ENCODE measurements around the gene MFN2.
"Not testable (repeated sequence)": the region's sequence is repeated elsewhere in the genome, so short reads cannot be mapped to it uniquely, and the experiment has no call there.

The MFN2 gene

DNA sequence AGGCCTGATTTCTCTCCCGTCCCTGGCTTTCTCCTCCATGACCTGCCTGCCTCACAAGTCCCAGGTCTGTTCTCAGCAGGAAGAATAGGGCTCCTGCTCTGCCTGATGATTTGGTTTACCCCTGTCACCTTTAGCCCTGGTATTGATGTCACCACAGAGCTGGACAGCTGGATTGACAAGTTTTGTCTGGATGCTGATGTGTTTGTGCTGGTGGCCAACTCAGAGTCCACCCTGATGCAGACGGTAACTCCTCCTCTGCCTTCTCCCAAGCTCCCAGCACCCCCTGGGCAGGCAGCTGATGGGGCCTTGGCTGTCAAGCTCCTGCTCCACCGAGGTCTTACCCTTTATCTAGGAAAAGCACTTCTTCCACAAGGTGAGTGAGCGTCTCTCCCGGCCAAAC is 18.4 kb downstream of the MFN2 start:
- DNase-seq (ENCODE audit: low read depth in 2 of 2): no peak

DNA sequence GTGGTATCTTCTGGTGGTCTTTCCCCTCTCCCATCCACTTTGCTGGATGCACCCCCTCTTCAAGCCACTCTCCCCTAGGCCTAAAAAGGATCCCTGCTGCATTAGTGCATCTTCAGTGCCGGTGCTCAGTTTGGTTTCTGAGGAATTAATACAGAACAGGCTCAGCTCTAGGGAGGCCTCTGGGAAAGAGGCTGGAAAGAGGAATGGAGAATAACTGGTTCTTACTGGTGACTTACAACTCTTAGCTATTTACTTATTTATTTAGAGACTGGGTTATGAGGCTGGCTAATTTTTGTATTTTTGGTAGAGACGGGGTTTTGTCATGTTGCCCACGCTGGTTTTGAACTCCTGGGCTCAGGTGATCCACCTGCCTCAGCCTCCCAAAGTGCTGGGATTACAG is 19.0 kb downstream of the MFN2 start:
- DNase-seq (ENCODE audit: low read depth in 2 of 2): no peak

DNA sequence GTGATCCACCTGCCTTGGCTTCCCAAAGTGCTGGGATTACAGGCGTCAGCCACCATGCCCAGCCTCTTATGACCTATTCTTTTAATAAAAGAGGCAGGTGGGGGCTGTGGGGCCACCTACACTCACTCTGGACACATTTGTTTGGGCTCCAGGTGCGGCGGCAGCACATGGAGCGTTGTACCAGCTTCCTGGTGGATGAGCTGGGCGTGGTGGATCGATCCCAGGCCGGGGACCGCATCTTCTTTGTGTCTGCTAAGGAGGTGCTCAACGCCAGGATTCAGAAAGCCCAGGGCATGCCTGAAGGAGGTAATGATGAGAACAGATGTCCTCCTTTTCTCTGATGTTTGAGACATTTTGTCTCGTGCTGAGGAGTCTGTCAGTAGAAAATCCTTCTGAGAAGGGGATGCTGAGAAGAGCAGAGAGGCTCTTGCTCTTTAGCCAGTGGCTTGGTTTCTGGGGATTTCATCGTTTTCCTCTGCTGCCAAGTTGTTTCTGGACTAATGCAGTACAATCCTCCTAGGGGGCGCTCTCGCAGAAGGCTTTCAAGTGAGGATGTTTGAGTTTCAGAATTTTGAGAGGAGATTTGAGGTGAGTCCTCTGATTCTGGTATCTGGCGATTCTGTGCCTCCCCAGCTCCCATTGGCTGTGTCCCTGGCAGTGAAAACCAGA is 21.1 kb downstream of the MFN2 start:
- DNase-seq (ENCODE audit: low read depth in 2 of 2): no peak

DNA sequence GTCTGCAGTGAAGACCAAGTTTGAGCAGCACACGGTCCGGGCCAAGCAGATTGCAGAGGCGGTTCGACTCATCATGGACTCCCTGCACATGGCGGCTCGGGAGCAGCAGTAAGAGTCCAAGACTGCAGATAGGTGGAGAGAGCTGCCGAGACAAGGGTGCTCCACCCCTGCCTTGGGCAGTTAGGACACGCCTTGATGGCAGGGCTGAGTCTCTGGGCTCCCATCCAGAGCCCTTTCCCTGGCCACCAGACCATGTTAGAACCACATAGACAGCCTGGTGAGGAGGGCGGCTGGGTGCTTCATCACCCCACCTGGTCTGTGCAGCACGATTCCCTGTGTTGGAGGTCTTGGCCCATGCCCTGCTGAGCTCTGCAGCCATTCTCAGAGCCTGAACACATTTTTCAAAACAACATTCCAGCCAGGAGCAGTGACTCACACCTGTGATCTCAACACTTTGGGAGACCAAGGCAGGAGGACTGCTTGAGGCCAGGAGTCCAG is 21.8 kb downstream of the MFN2 start:
- DNase-seq (ENCODE audit: low read depth in 2 of 2): no peak

DNA sequence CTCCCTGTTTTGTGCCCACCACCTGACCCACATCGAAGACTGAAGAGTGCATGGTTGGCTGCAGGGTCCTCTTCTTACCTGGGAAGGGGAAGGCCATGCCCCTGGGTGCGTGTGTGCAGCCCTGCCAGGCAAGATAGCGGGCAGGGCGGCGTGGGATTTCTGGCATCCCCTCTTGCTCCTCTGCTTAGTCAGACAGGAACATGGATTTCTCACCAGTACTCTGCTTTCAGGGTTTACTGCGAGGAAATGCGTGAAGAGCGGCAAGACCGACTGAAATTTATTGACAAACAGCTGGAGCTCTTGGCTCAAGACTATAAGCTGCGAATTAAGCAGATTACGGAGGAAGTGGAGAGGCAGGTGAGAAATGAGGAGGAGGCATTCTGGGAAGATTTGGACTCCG is 23.5 kb downstream of the MFN2 start:
- DNase-seq (ENCODE audit: low read depth in 2 of 2): no peak

DNA sequence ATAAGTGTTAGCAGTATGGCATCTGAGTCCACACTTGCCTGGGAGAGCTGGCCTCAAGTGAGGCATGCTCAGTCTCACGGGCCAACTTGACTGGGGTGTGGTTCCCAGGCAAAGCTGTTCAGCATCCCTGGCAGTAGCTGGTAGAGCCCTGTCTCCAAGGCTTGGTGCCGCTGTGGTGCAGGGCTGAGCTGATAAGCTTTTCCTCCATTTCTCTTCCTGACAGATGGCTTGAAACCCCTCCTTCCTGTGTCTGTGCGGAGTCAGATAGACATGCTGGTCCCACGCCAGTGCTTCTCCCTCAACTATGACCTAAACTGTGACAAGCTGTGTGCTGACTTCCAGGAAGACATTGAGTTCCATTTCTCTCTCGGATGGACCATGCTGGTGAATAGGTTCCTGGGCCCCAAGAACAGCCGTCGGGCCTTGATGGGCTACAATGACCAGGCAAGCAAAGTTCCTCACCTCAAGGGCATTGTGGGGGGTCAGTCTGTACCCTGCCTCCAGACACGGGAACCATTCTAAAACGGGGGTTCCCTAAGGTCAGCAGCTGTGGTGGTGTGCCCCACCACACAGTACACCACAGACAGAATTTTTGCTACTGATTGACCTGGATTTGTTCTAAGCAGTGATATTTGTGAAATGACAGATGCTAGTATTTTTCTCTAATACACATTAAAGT is 25.4 kb downstream of the MFN2 start:
- DNase-seq (ENCODE audit: low read depth in 2 of 2): no peak

DNA sequence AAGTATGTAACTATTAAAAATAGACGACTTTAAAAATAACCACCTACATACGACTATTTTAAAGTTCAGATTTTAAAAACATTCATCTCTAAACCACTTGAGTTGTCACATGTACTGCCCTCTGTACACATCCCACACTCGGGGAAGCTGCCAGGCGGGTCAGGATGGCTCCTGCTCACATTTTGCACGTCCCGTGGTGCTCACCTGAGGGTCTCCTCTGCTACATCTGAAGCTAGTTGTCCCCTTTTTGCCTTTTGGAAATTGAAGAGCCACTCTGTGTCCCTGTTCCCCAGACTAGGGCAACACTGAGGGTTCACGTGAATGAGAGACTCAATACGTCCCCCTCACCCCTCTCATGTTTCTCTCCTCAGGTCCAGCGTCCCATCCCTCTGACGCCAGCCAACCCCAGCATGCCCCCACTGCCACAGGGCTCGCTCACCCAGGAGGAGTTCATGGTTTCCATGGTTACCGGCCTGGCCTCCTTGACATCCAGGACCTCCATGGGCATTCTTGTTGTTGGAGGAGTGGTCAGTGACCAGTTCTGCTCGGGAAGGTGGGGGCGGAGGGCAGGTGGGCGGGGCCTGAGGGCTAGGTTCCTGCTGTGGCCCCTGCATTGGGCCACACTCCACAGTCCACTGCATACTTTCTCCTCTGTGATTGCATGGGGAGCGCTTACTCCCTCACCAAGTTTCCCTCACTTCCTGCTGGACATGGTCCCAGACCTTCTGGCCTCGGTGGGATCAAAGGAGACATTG is 26.1 kb downstream of the MFN2 start:
- DNase-seq (ENCODE audit: low read depth in 2 of 2): no peak

DNA sequence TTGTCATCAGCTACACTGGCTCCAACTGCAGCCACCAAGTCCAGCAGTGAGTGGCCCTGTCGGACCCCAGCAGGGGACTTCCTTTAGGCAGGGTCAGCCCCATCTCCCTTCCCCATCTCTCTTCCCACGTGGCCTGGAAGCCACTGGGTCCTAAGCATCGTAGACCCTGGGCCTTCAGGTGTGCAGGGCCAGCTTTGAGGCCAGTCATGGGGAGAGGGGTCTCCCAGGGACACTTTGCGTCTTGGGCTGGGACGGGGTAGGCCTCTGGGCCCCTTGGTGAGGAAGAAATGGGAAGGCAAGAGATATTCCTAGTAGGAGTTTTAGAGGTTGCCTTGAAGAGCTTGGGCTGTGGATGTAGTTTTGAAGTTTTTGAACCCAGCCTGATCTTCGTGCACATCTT is 27.0 kb downstream of the MFN2 start:
- no peak for DNase-seq (ENCODE audit: low read depth in 2 of 2)

DNA sequence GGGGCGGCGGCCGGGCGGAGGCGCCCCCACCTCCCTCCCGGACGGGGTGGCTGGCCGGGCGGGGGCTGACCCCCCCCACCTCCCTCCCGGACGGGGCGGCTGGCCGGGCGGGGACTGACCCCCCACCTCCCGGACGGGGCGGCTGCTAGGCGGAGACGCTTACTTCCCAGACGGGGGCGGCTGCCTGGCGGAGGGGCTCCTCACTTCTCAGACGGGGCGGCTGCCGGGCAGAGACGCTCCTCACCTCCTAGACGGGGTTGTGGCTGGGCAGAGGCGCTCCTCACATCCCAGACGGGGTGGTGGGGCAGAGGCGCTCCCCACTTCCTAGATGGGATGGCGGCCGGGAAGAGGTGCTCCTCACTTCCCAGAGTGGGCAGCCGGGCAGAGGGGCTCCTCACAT is 28.1 kb downstream of the MFN2 start:
- DNase-seq (ENCODE audit: low read depth in 2 of 2): not testable (repeated sequence)

DNA sequence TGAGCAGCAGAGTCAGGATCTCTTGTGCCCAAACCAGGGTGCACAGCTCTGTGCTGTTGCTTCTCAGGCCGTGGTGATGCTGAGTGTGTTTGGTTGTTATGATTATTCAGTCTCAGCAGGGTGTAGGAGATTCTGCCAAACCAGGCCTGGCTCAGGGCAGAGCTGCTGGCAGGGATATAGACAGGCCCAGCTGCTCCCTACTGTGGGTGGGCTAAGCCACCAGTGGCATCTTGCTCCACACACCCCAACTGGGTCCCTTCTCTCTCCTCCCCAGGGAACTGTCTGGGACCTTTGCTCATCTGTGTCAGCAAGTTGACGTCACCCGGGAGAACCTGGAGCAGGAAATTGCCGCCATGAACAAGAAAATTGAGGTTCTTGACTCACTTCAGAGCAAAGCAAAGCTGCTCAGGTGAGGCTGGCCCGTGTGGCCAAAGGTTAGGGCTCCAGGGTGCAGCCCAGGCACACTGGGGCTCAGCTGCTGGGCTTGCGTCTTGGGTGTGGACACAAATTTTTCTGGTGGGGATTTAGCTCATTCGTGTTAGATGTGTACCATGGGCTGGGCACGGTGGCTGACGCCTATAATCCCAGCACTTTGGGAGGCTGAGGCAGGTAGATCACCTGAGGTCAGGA is 29.2 kb downstream of the MFN2 start:
- DNase-seq (ENCODE audit: low read depth in 2 of 2): no peak

DNA sequence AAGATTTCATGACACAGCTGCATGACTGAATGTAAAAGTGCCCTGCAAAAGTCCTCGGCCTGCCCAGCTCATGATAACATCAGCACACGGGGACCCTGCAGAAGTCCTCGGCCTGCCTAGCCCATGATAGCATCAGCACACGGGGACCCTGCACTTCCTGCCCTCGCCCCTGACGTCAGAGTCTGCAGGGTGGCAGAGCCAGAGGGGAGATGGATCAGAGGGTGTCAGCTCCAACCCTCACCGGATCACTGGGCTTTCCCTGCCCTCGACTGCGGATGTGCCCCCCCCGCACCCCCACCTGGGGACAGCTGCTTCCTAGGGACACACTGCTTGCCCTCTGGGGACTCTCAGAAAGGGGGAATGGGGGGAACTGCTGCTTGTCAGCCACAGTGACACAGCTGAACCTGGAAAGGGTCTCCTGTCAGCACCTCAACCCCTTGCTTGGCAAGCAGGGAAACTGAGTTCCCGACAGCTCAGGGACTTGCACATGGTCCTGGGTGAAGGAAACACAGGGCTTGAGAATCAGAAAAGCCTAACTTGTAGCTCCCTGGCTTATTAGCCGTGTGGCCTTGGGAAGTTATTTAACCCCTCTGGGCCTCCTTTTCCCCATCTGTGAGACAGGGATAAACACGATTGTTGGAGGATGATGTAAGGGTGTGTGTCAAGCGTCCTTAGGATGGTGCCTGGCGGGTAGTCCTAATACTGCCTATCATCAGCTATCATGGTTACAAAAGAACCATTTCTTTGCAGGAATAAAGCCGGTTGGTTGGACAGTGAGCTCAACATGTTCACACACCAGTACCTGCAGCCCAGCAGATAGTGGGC is 30.7 kb downstream of the MFN2 start:
- no peak for DNase-seq (ENCODE audit: low read depth in 2 of 2)

DNA sequence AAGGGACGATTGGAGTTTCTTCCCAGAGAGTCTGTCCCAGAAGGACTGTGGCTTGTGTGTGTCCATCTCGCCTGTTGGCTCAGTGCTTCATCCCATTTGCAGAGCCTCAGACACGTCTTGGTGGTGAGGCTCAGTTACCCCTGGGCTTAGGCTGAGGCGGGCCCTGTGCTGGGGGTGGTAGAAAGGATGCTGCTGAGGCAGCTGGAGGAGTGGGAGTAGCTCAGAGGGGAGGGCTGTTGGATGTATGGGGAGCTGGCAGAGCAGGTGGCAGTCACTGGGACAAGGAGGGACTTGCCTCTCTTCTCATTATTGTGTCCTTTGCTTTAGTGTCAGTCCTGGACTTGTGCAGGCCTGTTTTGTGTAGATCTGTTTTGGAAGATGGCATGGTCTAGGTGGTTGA is 31.8 kb downstream of the MFN2 start:
- DNase-seq (ENCODE audit: low read depth in 2 of 2): no peak

DNA sequence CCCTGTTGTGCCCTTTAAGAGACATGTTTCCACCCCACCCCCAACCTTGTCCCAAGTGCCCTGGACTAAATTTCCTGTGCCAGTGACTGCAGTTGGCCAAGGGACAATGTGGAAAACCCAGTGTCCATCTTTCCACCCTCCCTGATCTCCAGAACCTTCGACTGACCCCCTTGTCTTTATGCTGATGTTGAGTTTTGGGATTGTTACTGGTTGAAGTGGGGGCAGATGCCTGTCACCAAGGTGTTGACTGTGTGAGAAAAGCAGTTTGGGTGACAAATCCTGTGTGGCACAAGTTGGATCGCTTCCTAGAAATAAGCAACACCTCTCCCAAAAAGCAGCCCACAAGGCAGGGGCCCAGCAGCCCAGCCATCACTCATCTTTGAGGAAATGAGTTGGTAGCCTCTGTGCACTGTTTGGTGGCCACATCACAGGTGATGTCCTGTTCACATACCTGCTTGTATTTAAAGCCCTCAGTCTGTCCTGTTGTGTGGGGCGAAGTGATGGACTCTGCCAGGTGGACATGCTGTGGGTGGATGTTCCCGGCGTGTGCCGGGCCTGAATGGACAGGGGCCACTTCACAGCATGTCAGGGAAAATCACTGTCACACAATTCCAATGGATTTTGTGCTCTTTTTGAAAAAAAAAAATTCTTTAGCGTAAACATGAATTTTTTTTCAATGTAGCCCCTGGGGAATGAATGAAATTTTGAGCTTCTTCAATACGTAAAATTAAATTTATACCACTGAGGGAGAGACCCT is 32.5 kb downstream of the MFN2 start:
- DNase-seq (ENCODE audit: low read depth in 2 of 2): no peak

DNA sequence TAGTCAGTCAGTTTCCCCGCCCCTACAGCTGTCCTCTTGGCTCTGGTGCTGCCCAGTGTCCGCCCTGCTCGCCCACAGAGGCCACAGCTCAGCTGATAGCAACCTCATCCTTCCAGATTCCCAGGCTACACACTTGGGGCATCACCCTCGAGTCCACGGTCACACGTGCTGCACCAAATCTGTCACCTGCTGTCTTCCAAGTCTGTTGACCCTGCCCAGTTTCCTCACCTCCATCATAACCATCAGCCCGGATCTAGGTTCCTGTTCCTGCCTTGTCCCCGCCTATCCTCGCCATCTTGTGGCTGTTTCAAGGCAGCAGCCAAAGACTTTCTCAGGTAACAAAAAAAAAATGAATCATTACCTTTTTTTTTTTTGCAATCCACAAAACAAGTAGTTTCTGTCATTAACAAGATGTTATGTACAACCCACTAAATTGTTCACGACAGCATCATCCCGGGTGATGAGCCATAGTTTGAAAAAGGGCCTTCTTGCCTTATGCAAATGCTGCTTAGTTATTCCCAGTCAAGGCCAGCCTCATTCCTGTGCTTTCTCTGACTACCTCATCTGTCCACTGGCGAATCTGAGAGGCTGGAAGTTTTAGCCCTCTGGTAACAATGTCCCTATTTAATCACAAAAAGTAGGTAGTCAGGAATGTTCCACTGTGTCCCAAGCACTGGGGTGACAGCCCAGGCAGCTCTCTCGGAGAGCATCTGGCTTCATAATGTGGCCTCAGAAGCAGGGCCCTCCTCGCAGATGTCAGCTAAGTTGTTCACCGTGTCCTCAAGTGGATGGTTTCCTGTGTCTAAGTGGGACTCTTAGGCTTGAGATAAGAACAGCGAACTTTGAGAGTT is 34.1 kb downstream of the MFN2 start:
- no peak for DNase-seq (ENCODE audit: low read depth in 2 of 2)

DNA sequence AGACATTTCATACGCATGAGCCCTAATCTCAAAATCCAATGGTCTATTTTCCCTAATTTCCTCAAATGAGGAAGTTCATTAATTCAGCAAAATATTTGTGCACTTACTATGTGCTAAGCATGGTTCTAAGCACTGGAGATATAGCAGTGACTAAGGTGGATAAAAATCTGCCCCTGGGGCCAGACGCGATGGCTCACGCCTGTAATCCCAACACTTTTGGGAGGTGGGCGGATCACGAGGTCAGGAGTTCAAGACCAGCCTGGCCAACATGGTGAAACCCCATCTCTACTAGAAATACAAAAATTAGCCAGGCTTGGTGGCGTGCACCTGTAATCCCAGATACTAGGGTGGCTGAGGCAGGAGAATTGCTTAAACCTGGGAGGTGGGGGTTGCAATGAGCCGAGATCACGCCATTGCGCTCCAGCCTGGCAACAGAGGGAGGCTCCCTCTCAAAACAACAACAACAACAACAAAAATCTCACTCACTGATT is 34.8 kb downstream of the MFN2 start:
- no peak for DNase-seq (ENCODE audit: low read depth in 2 of 2)

DNA sequence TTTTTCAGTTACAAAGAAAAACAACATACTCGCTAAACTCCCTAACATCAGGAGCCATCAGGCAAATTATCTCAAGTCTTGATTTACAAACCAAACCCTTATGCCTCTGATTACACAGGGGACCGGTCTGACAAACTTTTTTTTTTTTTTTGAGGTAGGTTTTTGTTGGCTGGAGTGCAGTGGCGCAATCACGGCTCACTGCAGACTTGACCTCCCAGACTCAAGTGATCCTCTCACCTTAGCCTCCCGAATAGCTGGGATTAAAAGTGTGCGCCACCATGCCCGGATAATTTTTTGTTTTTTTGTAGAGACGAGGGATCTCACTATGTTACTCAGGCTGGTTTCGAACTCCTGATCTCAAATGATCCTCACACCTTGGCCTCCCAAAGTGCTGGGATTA is 35.3 kb downstream of the MFN2 start:
- no peak for DNase-seq (ENCODE audit: low read depth in 2 of 2)

DNA sequence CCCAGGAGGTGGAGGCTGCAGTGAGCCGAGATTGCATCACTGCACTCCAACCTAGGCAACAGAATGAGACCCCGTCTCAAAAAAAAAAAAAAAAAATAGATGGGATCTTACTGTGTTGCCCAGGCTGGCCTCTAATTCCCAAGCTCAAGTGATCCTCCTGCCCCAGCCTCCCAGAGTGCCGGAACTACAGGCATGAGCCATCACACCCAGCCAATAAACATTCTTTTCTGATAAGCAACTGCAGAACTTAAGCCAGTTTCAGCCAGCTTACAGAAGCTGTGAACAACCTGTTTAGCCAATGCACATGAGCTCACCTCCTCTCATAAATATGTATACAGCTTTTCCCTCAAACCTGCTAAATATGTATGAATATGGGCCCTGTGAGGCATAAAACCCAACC is 35.9 kb downstream of the MFN2 start:
- DNase-seq (ENCODE audit: low read depth in 2 of 2): no peak

DNA sequence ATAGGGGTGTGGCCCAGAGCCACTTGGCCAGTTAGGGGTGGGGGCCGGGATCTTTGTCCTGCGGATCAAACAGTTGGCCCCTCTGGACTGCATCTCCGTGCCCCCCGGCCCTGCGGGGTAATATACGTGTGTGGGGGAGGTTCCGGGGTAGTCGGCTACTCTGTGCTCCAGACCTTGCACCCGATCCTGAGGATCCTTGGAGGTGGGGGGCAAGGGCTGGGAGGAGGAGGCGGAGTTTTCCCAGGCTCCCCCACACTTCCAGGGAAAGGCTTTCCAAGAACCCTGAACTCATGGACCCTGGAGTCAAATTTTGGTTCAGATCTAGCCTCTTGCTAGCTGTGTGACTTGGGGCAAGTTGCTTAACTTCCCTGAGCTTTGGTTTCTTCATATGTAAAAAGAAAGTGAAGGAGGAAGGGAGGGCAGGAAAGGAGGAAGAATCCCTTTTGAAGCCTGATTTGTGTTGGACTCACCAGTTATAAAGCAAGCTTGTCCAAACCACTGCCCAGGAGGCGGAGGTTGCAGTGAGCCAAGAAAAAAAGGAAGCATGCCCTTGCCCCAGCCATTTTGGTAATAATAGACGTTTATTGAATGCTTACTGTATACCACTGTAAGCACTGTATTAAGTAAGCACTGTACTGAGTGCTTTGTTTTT is 39.7 kb downstream of the MFN2 start:
- no peak for DNase-seq (ENCODE audit: low read depth in 2 of 2)

DNA sequence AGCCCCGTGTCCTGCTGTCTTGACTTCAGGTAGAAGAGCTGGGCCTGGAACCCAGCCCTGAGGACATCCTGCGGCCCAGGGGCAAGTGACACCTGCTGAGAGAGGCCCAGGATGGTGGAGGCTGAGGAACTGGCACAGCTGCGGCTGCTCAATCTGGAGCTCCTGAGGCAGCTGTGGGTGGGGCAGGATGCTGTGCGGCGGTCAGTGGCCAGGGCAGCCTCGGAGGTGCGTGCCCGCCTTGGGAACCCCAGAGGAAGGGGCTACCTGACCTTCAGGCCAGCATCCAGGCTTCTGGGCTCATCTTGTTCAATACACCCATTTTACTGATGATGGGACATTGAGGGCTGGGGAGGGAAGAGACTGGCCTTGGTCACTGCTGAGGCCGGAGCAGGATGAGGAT is 41.4 kb downstream of the MFN2 start:
- DNase-seq (ENCODE audit: low read depth in 2 of 2): no peak
